Spleen (tissue), 7 donors: Measurements from ENCODE around the gene ATRN.

Source experiments
- CTCF ChIP-seq, 11 experiments: fragments of 200-600 bp in 7 of 11; fragments of 450-650 bp in 4 of 11; sonication (generic) in 4 of 11; IDR thresholded peaks in 8 of 11; conservative IDR thresholded peaks in 3 of 11; 1 replicate in 7 of 11; 2 replicates in 4 of 11; pipeline versions ENCODE4 v1.4.0 to v1.8.0; 2016 to 2021; ENCODE audit warnings: antibody characterized with exemption in 11 of 11, inconsistent platforms in 4 of 11, mild to moderate bottlenecking in 1 of 11
- POLR2A ChIP-seq, 3 donors: fragments of 450-650 bp; IDR thresholded peaks; one replicate each; pipeline ENCODE4 v1.5.1; 2017; ENCODE audit warnings: antibody characterized with exemption in 3 of 3, mild to moderate bottlenecking in 1 of 3
- POLR2AphosphoS5 ChIP-seq, 3 donors: sonication (generic); formaldehyde crosslinking; IDR thresholded peaks; one replicate each; pipeline ENCODE4 v1.5.1; 2017; ENCODE audit warnings: antibody characterized with exemption in 3 of 3
- donor health status: DM: no; HTN: no; CAD: no; lungs with moderate emphysema.
- donor health status: DM: no; HTN: no; CAD: no.
- donor health status: DM: no; HTN: no; CAD: no.

GRCh38 chr20:3541887-3542721, 71.3 kb downstream of the ATRN start:
- no peak for TF ChIP-seq CTCF (IDR thresholded peaks at IDR 0.05 in 8 of 11, conservative IDR thresholded peaks at IDR 0.05 in 3 of 11)
- TF ChIP-seq POLR2A (IDR thresholded peaks at IDR 0.05) = no peak
- TF ChIP-seq POLR2AphosphoS5 (IDR thresholded peaks at IDR 0.05) = peak in 1 of 3 donors; percentile 26
